CD14-positive monocyte (primary cell): Measurements from ENCODE around the gene PICK1. TPM values are rescaled to one million over a fixed set of nuclear protein-coding genes. Genes with fewer than 3 reads are reported as not detected.

ENCODE experiments used
- DNase-seq, 3 donors: peaks; one replicate each; pipeline ENCODE4 v3.0.0-alpha.2; 2011 to 2022
- H2AFZ ChIP-seq: 2 replicates; pipeline ENCODE4 v1.6.0; 2012; ENCODE audit warnings: mild to moderate bottlenecking, low read depth, low read length, inconsistent platforms; ENCODE audit not compliant: insufficient read depth, poor library complexity, severe bottlenecking
- H3K27ac ChIP-seq, 2 donors: 1 replicate in 1 of 2; 2 replicates in 1 of 2; pipeline ENCODE4 v1.5.1; 2012 to 2013; ENCODE audit warnings: low read length in 2 of 2, control low read depth in 1 of 2, inconsistent platforms in 1 of 2, low read depth in 1 of 2, mild to moderate bottlenecking in 1 of 2
- H3K27me3 ChIP-seq, 2 donors: one replicate each; pipeline versions ENCODE4 v1.6.0 to v1.6.1; 2011 to 2013; ENCODE audit warnings: low read length in 2 of 2; ENCODE audit not compliant: control insufficient read depth in 2 of 2, insufficient read depth in 2 of 2
- H3K36me3 ChIP-seq, 2 donors: replicated peaks in 1 of 2; 1 replicate in 1 of 2; 2 replicates in 1 of 2; pipeline versions ENCODE4 v1.5.1 to v1.6.1; 2012 to 2013; ENCODE audit warnings: low read length in 2 of 2, control low read depth in 1 of 2, inconsistent platforms in 1 of 2, mild to moderate bottlenecking in 1 of 2; ENCODE audit not compliant: insufficient read depth in 2 of 2, control insufficient read depth in 1 of 2
- H3K4me1 ChIP-seq, 2 donors: 1 replicate in 1 of 2; 2 replicates in 1 of 2; pipeline versions ENCODE4 v1.5.1 to v1.6.1; 2012 to 2013; ENCODE audit warnings: low read length in 2 of 2, control low read depth in 1 of 2, inconsistent platforms in 1 of 2, mild to moderate bottlenecking in 1 of 2, moderate library complexity in 1 of 2; ENCODE audit not compliant: insufficient read depth in 2 of 2, control insufficient read depth in 1 of 2
- H3K4me2 ChIP-seq: replicated peaks from 2 replicates; pipeline ENCODE3; 2012; ENCODE audit warnings: low read length, moderate library complexity, mild to moderate bottlenecking; ENCODE audit not compliant: poor library complexity, severe bottlenecking; ENCODE audit errors: extremely low read depth
- H3K4me3 ChIP-seq, 3 experiments: fragments of 200-600 bp in 1 of 3; sonication (generic) in 1 of 3; replicated peaks in 1 of 3; 1 replicate in 2 of 3; 2 replicates in 1 of 3; pipeline ENCODE4 v1.5.1; 2011 to 2013; ENCODE audit warnings: low read length in 3 of 3, mild to moderate bottlenecking in 3 of 3, control low read depth in 2 of 3, low read depth in 2 of 3, inconsistent platforms in 1 of 3, moderate library complexity in 1 of 3
- H3K79me2 ChIP-seq: 2 replicates; pipeline ENCODE4 v1.6.0; 2012; ENCODE audit warnings: mild to moderate bottlenecking, control low read depth, inconsistent platforms, low read length, moderate library complexity; ENCODE audit not compliant: insufficient read depth
- H3K9ac ChIP-seq: 2 replicates; pipeline ENCODE4 v1.6.0; 2017; ENCODE audit warnings: low read length, mild to moderate bottlenecking; ENCODE audit not compliant: insufficient read depth, poor library complexity, severe bottlenecking
- H3K9me3 ChIP-seq, 2 donors: replicated peaks in 1 of 2; 1 replicate in 1 of 2; 2 replicates in 1 of 2; pipeline versions ENCODE4 v1.5.1 to v1.6.1; 2012 to 2013; ENCODE audit warnings: low read length in 2 of 2, control low read depth in 1 of 2; ENCODE audit not compliant: control insufficient read depth in 1 of 2, insufficient read depth in 1 of 2
- H4K20me1 ChIP-seq: 2 replicates; pipeline ENCODE4 v1.6.0; 2012; ENCODE audit warnings: mild to moderate bottlenecking, low read length, control low read depth, moderate library complexity; ENCODE audit not compliant: insufficient read depth
- H3K27ac Mint-ChIP-seq, 7 donors: one replicate each; pipeline ENCODE4 v1.8.0; 2020; ENCODE audit warnings: mild to moderate bottlenecking in 7 of 7, mixed read lengths in 7 of 7, moderate library complexity in 6 of 7, inconsistent platforms in 2 of 7
- H3K27me3 Mint-ChIP-seq, 3 donors: one replicate each; pipeline ENCODE4 v1.8.0; 2021 to 2022; ENCODE audit warnings: low read depth in 3 of 3, mild to moderate bottlenecking in 3 of 3, mixed read lengths in 3 of 3, moderate library complexity in 3 of 3, inconsistent platforms in 1 of 3
- H3K36me3 Mint-ChIP-seq, 2 donors: one replicate each; pipeline ENCODE4 v1.8.0; 2020; ENCODE audit warnings: mixed read lengths in 2 of 2, inconsistent platforms in 1 of 2, mild to moderate bottlenecking in 1 of 2
- H3K4me1 Mint-ChIP-seq: one replicate; pipeline ENCODE4 v1.8.0; 2020; ENCODE audit warnings: mild to moderate bottlenecking, mixed read lengths
- H3K4me3 Mint-ChIP-seq, 2 donors: one replicate each; pipeline ENCODE4 v1.8.0; 2020; ENCODE audit warnings: mild to moderate bottlenecking in 2 of 2, mixed read lengths in 2 of 2, moderate library complexity in 1 of 2
- H3K9me3 Mint-ChIP-seq, 7 donors: one replicate each; pipeline ENCODE4 v1.8.0; 2020 to 2022; ENCODE audit warnings: mixed read lengths in 7 of 7, mild to moderate bottlenecking in 6 of 7, moderate library complexity in 6 of 7, inconsistent platforms in 2 of 7
- CTCF ChIP-seq: fragments of 200-600 bp; IDR thresholded peaks from one replicate; pipeline ENCODE4 v1.8.0; 2022; ENCODE audit warnings: antibody characterized with exemption, mild to moderate bottlenecking
- WGBS: methylation state at CpG from one replicate; pipeline ENCODE4 v1.1.5; 2013; ENCODE audit warnings: missing lambda C conversion rate; ENCODE audit not compliant: insufficient coverage; 5-methylcytosine and 5-hydroxymethylcytosine counted together
- intact Hi-C, 2 donors: fragments of 100-400 bp; cut with micrococcal nuclease; formaldehyde crosslinking; loops; one replicate each; pipeline versions ENCODE4 v1.15.0 to v1.15.1; 2023
- polyA plus RNA-seq, 3 donors: library from polyadenylated mRNA; depleted of rRNA in 1 of 3; unstranded in 2 of 3; stranded (reverse) in 1 of 3; fragments of 300-500 nt in 2 of 3; fragments of >200 nt in 1 of 3; fragmentation: Illumina TruSeq in 2 of 3; gene quantifications; 1 replicate in 2 of 3; 2 replicates in 1 of 3; pipeline ENCODE4 v1.2.3, GENCODE V29; 2012 to 2021

Gene PICK1
- polyA plus RNA-seq, 3 donors, result 6.4 to 16.9 (median 7.2) TPM

DNA sequence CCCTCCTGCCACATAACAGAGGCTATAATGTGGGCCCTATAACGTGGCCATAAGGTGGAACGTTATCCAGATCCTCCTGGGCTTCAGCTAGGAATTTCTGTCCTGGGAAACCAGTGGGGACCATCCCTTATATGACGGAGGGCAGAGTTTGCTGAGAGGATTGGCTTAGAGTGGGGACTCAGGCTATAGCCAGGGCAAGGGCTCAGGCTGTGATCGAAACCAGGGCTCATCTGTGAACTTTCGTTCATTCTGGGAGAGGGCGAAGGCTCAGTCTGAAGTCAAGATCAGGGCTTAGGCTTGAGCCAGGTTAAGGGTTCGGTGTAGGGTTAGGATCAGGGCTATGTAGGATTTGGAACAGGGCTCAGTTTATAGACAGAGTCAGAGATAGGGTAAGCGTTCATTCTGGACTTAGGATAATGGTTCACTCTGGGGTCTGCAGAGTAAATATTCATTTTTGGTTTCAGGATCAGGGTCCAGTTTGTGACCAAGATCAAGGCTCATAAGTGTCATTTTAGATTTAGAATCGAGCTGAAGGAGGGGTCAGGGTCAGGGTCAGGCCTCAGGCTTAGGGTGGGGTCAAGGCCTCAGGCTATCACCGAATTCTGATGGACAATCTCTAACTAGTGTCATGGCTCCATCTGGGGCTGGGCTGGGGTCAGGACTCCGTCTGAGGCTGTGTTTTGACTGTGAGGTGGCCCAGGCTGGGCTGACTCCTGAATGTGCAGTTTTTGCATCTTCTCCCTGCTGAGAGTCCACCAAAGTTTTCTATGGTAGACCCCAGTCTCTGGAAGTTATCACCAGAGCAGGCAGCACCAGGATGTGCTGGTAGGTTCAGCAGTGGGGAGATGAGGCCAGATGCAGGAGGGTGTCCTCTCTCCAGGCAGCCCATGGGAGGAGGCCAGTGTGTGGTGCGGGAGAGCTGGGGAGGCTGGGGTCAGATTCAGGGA, 39.0 kb upstream of the PICK1 start:
- H3K79me2 ChIP-seq, result no peaks in the 10 kb centered on the region
- H4K20me1 ChIP-seq, result no peaks in the 10 kb centered on the region
- Mint-ChIP-seq H3K9me3 (peaks cover 0 to 13% (median 7%) of the 10 kb centered on the region in 7 donors), H3K4me3 (no peak overlapping the region), H3K27me3 (peaks cover 0 to 10% (median 4%) of the 10 kb centered on the region in 3 donors), H3K36me3 (no peaks in the 10 kb centered on the region), H3K4me1 (peaks cover 6% of the 10 kb centered on the region), H3K27ac (peak overlapping the region in 1 of 7 donors; percentile 9)
- no peak overlapping the region for H3K27ac ChIP-seq
- no peak for TF ChIP-seq CTCF
- no peak overlapping the region for H3K4me3 ChIP-seq
- intact Hi-C loops, result no loop called here
- H3K4me1 ChIP-seq, result no peaks in the 10 kb centered on the region
- H3K27me3 ChIP-seq, result no peaks in the 10 kb centered on the region
- no peaks in the 10 kb centered on the region for H3K9me3 ChIP-seq
- no peak overlapping the region for H2AFZ ChIP-seq
- no peak for DNase-seq
- no peaks in the 10 kb centered on the region for H3K36me3 ChIP-seq
- no peak overlapping the region for H3K9ac ChIP-seq
- 94% methylated on average over 12 of the region's 12 CpGs for WGBS
- no peak overlapping the region for H3K4me2 ChIP-seq

DNA sequence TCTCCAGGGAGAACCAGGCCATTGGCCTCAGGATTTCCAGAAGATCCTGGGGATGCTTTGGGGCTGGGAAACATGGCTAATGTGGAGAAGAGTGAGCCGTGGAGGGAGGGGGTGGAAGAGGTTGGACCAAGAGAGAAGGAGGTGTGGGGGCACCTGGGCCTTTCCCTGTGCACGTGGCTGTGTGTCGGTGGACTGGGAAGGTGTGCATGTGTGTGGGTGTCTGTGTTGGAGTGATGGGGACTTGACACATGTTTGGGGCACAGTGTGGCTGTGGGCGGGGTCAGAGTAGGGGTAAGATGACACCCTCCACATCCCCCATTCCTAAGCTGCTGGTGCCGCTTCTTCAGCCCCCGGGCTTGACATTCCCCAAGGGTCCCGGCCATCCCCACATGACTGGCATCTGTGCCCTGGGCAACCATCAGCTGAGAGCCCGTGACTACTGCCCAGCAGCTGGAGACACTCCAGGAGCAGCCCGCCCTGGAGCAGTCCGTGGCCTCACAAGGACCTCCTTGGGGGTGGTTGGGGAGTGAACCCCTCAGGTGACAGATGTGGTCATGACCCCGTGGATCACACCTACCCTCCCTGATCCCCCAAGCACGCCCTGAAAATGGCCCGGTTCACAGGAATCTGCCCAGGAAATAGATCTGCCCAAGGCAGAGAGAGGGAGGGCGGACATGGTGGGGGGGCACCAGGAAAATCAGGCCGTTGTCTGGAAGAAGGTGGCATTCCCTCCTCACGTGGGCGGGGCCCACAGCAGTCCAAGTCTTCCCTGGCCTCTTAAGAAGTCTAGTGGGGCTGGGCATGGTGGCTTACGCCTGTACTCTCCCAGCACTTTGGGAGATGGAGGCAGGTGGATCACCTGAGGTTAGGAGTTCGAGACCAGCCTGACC, 38.0 kb upstream of the PICK1 start:
- Histone ChIP-seq H3K4me2 (no peak overlapping the region), H3K27ac (no peak overlapping the region), H3K27me3 (no peaks in the 10 kb centered on the region), H3K79me2 (no peaks in the 10 kb centered on the region), H3K4me3 (no peak overlapping the region), H4K20me1 (no peaks in the 10 kb centered on the region), H3K4me1 (no peaks in the 10 kb centered on the region), H3K9ac (no peak overlapping the region), H3K36me3 (no peaks in the 10 kb centered on the region), H2AFZ (no peak overlapping the region), H3K9me3 (no peaks in the 10 kb centered on the region)
- Mint-ChIP-seq H3K9me3 (peaks cover 0 to 10% (median 7%) of the 10 kb centered on the region in 7 donors), H3K36me3 (no peaks in the 10 kb centered on the region), H3K27me3 (peaks cover 0 to 10% (median 6%) of the 10 kb centered on the region in 3 donors), H3K27ac (no peak overlapping the region), H3K4me1 (peaks cover 6% of the 10 kb centered on the region), H3K4me3 (no peak overlapping the region)
- whole genome bisulfite sequencing, result 94% methylated on average over 5 of the region's 19 CpGs
- DNase-seq, result no peak
- intact Hi-C loops, result no loop called here
- TF ChIP-seq CTCF, result no peak
